ENCODE measurements around the gene SERP1. TPM values are rescaled to one million over a fixed set of nuclear protein-coding genes. Genes with fewer than 3 reads are reported as not detected.

The SERP1 gene
- 120 TPM for total RNA-seq

DNA sequence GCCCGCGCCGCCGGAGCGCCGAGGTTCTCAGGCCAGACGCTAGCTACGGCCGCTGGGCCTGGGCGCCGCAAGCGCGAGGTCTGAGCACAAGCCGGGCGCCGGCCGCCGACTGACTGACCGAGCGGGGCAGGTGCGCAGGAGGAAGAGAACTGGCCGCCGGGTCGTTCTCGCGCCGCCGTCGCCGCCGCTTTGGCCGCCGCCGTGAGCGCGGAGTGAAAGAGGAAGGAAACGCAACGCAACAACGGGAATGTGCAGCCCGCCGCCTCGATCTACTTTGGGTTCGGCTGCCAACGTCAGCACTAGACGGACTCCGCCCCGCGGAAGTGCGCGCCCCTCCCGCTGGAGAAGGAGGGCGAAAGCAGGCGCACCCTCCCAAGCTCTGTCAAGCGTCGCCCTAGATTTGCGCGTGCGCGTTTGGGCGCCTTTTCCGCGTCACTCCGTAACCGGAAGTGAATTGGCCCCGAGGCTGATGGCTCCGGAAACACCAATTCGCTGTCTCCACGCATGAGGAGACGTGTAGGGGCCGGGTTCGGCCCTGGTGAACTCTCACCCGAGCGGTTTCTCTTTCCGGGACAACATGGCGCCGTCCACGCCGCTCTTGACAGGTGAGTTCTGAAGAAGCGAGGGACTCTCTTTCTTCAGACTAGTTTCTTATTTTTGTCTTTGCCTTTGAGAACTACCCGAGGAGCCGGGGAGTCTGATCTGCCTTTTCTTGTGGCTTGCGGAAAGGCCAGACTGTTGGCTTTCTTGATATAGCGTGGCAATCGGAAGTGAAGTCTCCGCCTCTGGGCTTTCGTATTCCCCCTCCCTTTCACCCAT lies at the start of gene SERP1, which contains the start of gene EIF2A:
TSS of gene SERP1 (minus strand) at position 271 of the 819 bp plus-strand sequence. CDS start 361 bp downstream, outside the sequence.
TSS of gene EIF2A (plus strand) at position 562 of the 819 bp plus-strand sequence. CDS start at position 578, 16 bp downstream.
- ATAC-seq: peak; percentile 95

DNA sequence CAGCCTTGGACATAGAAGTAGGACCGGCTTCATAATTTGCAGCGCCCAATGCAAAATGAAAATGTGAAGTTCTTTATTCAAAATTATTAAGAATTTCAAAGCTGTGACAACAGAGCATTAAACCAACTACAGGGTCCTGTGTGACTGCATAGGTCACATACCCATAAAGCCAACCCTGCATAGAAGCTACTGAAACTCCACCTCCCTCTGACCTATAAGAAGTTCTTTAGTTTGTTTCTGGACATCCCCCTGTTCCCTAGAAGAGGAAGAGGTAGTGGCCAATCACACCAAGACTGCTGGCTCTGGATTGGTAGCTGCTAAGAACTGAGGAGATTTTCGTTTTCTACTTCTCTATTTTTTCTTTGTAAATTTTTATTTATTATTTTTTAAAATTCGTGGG lies 47.9 kb upstream of the SERP1 start:
- ATAC-seq (no peak), DNase-seq (ENCODE audit: low spot score) (no peak)

More for the DNA sequence above, at the start of gene SERP1, which contains the start of gene EIF2A:
- DNase-seq (ENCODE audit: low spot score): peak; percentile 100

DNA sequence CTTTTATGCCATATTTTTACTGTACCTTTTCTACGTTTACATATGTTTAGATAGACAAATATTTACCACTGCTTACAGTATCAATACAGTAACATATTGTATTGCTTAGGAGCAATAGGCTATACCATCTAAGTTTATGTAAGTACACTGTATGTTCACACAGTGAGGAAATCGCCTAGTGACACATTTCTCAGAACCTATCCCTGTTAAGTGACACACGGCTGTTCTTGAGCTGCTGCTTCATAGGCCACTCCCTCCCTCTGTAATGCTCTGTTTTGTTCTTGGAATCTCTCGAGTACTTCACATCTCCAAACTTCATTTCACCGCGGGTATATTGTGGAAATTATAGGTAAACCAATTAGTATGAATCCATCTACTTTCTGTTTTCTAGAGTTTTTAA lies 43.5 kb upstream of the SERP1 start:
- DNase-seq (ENCODE audit: low spot score): no peak
- ATAC-seq: no peak

DNA sequence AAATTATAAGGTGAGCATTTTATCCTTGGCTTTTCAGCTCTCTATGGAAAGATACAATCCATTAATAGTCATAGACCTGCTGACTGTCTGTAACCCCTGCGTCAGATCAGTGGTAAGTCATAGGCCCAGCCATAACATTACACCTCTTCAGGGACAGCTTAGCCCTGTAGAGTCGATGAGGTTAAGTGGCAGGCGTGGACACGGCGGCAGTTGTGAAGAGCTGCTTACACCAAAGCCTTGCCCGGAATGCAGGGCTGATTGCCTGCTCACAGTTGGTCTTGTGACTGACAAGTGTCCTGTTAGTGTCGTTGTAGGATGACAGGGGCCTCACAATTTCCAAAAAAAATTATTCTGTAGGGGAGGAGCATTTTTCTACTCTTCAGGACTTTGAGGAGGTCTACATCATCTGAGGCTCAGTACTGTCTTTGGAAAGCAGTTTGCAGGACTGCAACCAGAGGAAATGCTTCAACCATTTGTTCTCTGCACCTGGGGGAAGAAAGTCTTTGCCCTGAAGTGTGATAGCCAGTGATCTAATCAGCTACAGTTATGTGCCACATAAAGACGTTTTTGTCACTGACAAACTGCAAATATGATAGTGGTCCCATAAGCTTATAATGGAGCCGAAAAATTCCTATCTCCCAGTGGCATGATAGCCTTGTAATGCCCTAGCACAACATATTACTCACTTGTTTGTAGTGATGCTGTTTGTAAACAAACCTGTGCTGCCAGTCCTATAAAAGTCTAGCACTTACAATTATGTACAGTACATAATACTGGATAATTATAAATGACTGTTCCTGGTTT lies 41.9 kb upstream of the SERP1 start:
- DNase-seq (ENCODE audit: low spot score) (no peak), ATAC-seq (no peak)

DNA sequence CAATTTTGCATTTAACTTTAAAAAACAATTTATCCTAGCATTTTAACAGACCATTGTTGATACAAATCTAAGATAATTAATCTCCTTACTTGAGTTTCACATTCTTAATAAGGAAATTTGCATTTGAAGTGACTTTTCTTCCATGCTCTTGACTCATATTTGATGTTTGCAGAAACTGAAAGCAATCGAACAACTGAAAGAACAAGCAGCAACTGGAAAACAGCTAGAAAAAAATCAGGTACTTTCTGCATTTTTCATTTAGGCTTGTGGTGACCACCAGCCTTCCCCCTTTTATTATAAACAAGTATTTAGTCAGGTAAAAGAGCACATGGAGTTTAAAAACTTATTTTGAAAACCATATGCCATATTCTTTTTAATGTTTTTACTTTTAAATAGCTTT lies 36.7 kb upstream of the SERP1 start:
- ATAC-seq (no peak), DNase-seq (ENCODE audit: low spot score) (no peak)

DNA sequence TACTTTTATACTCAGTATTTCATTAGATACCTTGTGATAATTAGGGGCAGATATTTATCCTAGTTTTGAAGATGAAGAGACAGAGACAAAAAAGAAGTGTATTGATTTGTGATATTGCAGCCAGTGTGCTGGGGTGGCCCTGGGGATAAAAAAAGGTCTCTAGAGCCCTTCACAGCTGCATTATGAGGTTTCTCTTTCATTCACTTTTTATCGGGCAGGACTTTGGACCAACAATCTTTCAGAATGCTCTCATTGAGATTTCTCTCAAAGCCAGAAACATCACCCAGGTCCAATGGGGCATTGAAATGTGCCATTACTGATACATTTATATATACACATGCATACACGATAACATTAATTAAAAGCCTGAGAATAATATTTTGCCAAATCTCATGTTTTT lies 36.3 kb upstream of the SERP1 start:
- ATAC-seq (peak; percentile 62), DNase-seq (ENCODE audit: low spot score) (no peak)

DNA sequence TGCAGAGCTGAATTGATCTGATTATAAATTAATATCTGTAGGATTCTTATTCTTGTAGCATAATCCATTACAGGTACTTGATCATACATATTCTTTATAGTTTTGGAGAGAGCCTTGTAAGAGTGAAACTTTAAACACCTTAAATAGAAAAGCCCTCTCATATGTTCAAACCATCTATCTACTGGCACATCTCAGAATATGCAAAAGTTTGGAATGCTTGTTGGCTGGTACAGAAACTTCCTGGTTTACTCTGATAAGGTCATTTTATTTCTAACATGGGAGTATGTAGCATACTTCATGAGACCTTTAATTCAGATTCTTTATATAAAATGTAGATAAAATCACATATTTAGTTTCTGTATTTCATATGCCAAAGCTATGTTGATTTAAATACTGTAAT lies 34.9 kb upstream of the SERP1 start:
- no peak for ATAC-seq

DNA sequence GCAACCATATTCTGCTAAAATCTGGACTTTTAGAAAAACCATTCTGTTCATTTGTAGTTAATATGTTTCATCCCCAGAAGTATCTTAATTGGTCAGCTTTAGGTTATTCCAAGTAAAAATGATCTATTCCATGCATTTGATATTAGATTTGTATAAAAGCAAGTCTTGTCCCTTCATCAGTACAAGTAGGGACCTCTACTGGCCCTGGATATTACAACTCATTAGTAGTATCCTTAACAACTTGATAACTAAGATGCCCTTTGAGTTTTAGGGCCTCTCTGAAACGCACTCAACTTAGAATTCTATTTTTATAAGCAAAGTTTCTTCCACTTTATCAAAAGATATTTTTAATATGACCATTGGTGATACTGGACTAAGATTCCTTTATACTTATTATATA lies 31.6 kb upstream of the SERP1 start:
- ATAC-seq (peak; percentile 36), DNase-seq (ENCODE audit: low spot score) (no peak)

More for the DNA sequence above, 34.9 kb upstream of the SERP1 start:
- no peak for DNase-seq (ENCODE audit: low spot score)

DNA sequence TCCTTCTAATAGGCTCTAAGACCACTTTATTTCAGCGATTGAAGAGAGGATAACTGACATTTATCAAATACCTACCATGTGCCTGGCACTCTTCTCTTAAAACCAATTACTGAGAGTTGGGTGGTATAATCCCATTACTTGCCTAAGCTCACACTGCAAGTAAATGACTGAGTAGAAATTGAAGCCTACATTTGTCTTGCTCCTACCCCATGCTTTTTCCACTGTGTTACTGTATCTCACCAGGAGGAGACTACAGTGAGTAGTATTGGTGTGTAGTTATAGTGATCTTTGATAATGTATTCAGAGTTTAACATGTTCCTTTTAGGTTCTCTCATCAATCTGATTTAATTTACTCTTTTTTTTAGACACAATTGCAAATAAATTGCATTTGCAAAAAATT lies 21.0 kb upstream of the SERP1 start:
- DNase-seq (ENCODE audit: low spot score) (no peak), ATAC-seq (no peak)

DNA sequence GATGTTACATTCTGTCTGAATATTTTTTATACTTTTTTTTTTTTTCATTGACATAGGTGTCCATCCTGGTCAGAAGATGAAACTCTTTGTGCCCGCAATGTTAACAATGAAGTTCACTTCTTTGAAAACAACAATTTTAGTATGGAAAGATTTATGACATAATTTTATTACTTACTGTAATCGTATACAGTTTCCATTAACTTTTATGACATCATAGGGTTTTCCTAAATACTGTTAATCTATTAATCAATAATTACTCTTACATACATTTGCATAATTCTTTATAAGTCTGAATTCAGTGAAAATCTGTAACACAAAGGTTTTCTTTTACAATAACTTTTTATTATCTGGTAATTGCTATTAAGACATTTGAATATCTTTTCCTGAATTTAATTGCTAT lies 17.9 kb upstream of the SERP1 start:
- no peak for DNase-seq (ENCODE audit: low spot score)
- ATAC-seq: no peak

DNA sequence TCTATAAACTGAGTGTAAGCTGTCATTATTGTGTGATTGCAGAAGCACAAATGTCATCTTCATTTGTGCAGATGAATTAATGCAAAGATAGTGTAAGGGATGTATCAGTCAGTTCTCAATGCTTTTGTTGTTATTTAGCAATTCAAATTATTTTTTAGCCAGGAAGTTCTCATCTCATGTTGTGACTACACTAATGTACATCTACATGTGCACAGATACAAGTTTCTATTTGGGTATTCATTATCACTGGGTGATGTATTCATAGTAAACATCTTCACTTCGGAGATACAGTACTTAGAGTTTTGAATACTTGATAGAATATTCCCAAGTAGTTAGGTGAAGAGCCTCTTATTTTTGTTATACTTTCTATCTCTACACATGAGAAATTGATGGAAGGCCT lies 11.4 kb upstream of the SERP1 start:
- DNase-seq (ENCODE audit: low spot score): no peak
- ATAC-seq: no peak

DNA sequence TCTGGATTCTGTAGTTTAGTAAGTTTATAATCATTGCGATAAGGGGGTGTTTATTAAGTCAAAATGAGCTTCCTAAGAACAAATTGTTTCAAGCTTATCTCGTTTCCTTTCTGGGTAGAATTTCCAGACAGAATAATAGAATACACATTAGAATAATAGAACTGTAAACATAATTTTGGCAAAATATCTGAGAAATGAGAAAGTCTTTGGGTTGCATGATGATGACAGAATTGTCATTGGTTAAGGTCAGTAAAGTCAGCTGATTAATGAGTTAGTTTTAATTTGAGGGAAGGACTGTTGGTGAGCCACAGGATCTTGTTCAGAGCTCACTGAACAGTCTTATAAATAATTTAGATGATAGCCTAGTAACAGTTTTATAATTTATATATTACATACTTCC lies 10.5 kb upstream of the SERP1 start:
- DNase-seq (ENCODE audit: low spot score) (no peak), ATAC-seq (no peak)

DNA sequence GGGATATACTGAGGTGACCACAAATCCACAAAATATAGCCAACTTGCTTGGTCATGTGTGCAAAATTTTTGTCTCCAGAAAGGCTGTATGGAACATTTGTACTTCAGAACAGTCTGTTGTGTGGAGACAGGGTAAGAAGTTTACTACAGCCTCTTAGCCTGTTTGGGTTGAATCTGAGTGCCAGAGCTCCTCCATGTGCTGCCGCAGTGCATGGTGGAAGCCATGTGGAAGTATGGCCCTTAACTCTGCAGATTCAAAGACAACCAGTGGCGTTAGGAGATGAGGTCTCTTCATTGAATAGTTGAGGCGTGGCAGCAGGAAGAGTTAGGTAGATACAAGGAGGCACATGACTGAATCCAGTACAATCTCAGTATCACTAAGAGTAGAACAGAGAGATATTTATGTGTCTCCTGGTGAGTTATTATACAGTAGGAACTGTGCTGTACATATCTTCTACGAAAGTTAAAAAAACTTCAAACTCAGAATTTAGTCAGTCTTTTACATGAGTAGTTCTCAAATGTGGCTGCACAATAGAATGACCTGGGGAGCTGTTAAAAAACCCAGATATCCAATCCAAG lies 9.7 kb upstream of the SERP1 start:
- DNase-seq (ENCODE audit: low spot score): no peak
- ATAC-seq: no peak

DNA sequence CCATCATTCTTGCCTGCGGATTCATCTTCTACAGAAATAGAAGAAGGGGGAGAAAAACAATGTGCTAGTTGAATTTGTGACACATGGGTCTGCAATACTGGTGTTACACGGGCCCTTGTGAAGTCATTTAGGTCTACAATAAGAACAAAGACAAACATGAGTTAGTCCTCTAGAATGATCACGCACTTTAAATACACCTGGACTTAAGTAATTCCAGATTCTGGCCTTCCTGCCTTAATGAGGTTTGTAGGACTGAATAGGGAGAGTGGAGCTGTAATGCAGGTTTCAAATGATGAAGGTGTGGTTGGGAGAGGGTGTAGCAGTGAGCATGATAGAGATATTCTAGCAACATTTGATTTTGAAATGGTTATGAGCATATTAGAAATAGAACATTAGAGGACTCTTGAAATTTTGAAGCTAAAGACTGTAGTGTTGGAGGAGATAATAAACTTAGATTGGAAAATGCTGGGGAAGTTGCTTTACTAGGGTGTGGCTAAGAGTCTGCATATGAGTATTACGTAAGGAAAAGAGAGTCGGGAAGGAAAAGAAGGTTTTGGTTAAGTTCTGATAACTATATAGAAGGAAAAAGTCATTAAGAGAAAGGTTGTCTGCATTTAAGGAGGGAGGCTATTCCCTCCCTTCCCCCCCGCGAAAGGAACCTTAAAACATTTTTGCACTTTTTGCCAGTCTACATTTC lies 897 bp upstream of the SERP1 start:
- DNase-seq (ENCODE audit: low spot score) (no peak), ATAC-seq (no peak)

DNA sequence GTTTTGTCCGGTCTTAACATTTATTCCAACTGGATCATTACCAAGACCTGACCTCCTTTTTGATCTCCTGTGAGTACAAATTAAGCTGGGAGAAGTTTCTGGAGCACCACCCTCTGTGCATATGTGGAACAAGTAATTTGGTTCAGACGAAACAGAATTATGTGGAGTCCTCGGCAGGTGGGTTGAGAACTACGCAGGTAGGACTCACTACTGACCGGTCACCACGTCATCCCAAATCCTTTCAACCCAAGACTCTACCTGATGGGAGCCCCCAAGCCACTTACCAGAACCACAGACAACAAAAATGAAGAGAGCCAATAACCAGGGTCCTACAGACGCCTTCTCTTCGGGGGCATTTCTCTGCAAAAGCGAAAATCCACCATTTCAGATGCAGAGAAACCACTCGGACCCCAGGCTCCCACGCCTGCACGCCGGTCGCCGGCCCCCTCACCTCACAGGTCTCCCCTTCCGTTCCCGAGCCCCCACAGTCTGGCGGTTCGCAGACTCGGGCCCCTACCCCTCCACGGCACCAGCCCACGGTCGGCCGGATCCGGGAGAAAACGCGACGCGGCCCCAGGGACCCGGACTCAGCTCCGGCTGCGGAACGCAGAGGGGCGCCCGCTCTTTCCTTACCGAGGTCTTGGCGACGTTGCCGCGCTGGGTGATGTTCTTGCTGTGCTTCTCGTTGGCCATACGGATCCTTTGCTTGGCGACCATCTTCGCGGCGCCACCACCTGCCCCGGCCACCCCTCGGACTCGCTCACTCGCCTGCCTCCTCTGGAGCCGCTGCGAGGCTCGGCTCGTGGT lies 674 bp downstream of the SERP1 start:
- ATAC-seq (peak; percentile 16), DNase-seq (ENCODE audit: low spot score) (peak; percentile 64)

DNA sequence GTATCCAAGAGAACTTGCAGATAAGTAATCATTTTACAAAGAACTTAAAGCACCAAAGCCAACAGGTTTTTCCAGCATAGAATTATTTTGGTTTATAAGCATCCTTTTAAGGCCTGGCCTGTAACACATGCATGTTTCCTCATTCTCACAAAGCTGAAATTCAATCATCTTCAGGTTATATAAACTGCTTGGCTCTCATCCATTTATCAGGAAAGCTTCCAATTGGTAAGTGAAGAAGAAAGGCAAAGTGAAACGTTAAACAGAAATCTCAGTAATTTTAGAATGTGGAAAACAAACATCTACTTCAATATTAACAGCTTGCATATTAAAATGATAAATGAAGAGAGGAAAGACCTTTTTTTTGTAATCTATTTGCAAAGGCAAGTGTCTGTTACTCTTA lies 1.6 kb downstream of the SERP1 start:
- ATAC-seq (no peak), DNase-seq (ENCODE audit: low spot score) (no peak)

DNA sequence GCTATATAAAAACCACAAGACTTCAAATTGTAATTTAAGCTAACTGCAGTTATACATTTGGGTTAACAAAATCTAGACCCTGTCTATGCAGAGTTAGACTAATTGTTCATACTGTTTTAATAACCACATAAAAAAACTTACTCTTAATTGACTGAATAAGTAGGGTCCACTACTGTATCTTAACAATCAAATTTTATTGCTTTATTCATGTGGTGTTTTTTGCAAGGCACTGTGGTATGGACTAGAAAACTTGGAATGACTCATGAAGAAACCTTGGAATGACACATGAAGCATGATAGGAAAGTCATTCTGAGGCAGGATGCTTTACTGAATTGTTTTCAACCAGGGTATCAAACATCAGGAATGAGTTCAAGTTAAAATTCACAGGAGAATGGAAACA lies 2.3 kb downstream of the SERP1 start:
- DNase-seq (ENCODE audit: low spot score) (no peak), ATAC-seq (no peak)

DNA sequence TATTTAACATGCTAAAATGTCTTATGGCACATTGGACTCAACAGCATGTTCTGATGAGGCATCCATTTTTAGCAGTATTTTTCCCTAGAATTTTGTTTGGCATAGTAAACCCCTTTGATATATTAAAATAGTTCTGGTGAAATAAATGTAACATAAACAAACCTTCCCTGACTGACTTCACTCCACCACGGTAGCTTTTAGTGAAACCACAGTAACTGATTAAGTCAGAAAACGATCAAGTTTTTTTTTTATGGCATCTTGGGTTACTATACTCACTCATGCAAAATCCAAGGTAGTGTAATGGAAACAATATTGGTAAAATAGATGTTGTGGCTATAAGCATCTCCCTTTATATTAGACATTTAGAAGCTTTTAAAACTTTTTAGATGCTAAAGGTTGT lies 2.8 kb downstream of the SERP1 start:
- no peak for DNase-seq (ENCODE audit: low spot score)
- ATAC-seq: no peak

DNA sequence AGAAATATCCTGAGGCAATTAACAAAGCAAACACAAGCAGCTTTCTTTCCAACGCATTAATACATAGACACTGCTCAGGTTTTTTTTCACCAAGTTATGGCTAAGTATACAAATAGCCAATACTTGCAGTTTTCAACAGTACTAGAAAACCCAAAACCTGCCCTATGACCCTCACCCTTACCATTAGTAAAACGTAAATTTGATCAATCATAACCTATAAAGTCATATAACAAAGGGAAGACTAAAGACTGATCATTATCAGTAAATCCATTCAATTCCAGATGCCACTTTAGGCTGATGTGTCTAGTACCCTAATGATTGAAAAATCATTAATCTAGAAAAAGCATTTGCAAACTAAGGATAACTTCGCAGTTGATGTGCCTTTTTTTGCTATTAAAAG lies 3.2 kb downstream of the SERP1 start:
- ATAC-seq (no peak), DNase-seq (ENCODE audit: low spot score) (no peak)

DNA sequence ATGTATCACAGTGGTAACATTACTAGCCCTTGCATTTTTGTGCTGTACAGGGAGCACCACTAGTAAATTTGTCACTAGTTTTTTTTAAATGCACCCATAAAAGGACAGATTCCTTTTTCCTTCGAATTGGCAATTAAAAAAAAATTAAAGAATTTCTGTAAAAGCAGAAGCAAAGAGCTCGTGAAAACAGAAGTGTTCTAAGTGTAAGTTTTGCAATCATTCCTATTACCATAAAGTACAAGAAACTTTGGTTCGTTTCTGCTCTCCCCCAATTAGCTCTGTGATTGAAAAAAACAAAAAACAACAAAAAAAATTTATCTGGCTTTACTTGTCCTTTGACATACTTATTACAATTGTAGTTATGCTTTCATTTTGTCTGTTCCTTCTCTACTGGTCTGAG lies 5.3 kb downstream of the SERP1 start:
- DNase-seq (ENCODE audit: low spot score): no peak
- ATAC-seq: no peak

All from left lobe of liver (tissue), 2 donors.